CD14-positive monocyte (primary cell): ENCODE measurements around the gene MZB1. TPM values are rescaled to one million over a fixed set of nuclear protein-coding genes. Genes with fewer than 3 reads are reported as not detected.

Source experiments
- DNase-seq, 3 donors: peaks; one replicate each; pipeline ENCODE4 v3.0.0-alpha.2; 2011 to 2022
- H2AFZ ChIP-seq: 2 replicates; pipeline ENCODE4 v1.6.0; 2012; ENCODE audit warnings: mild to moderate bottlenecking, low read depth, low read length, inconsistent platforms; ENCODE audit not compliant: insufficient read depth, poor library complexity, severe bottlenecking
- H3K27ac ChIP-seq, 2 donors: 1 replicate in 1 of 2; 2 replicates in 1 of 2; pipeline ENCODE4 v1.5.1; 2012 to 2013; ENCODE audit warnings: low read length in 2 of 2, control low read depth in 1 of 2, inconsistent platforms in 1 of 2, low read depth in 1 of 2, mild to moderate bottlenecking in 1 of 2
- H3K27me3 ChIP-seq, 2 donors: one replicate each; pipeline versions ENCODE4 v1.6.0 to v1.6.1; 2011 to 2013; ENCODE audit warnings: low read length in 2 of 2; ENCODE audit not compliant: control insufficient read depth in 2 of 2, insufficient read depth in 2 of 2
- H3K36me3 ChIP-seq, 2 donors: replicated peaks in 1 of 2; 1 replicate in 1 of 2; 2 replicates in 1 of 2; pipeline versions ENCODE4 v1.5.1 to v1.6.1; 2012 to 2013; ENCODE audit warnings: low read length in 2 of 2, control low read depth in 1 of 2, inconsistent platforms in 1 of 2, mild to moderate bottlenecking in 1 of 2; ENCODE audit not compliant: insufficient read depth in 2 of 2, control insufficient read depth in 1 of 2
- H3K4me1 ChIP-seq, 2 donors: 1 replicate in 1 of 2; 2 replicates in 1 of 2; pipeline versions ENCODE4 v1.5.1 to v1.6.1; 2012 to 2013; ENCODE audit warnings: low read length in 2 of 2, control low read depth in 1 of 2, inconsistent platforms in 1 of 2, mild to moderate bottlenecking in 1 of 2, moderate library complexity in 1 of 2; ENCODE audit not compliant: insufficient read depth in 2 of 2, control insufficient read depth in 1 of 2
- H3K4me2 ChIP-seq: replicated peaks from 2 replicates; pipeline ENCODE3; 2012; ENCODE audit warnings: low read length, moderate library complexity, mild to moderate bottlenecking; ENCODE audit not compliant: poor library complexity, severe bottlenecking; ENCODE audit errors: extremely low read depth
- H3K4me3 ChIP-seq, 3 experiments: fragments of 200-600 bp in 1 of 3; sonication (generic) in 1 of 3; replicated peaks in 1 of 3; 1 replicate in 2 of 3; 2 replicates in 1 of 3; pipeline ENCODE4 v1.5.1; 2011 to 2013; ENCODE audit warnings: low read length in 3 of 3, mild to moderate bottlenecking in 3 of 3, control low read depth in 2 of 3, low read depth in 2 of 3, inconsistent platforms in 1 of 3, moderate library complexity in 1 of 3
- H3K79me2 ChIP-seq: 2 replicates; pipeline ENCODE4 v1.6.0; 2012; ENCODE audit warnings: mild to moderate bottlenecking, control low read depth, inconsistent platforms, low read length, moderate library complexity; ENCODE audit not compliant: insufficient read depth
- H3K9ac ChIP-seq: 2 replicates; pipeline ENCODE4 v1.6.0; 2017; ENCODE audit warnings: low read length, mild to moderate bottlenecking; ENCODE audit not compliant: insufficient read depth, poor library complexity, severe bottlenecking
- H3K9me3 ChIP-seq, 2 donors: replicated peaks in 1 of 2; 1 replicate in 1 of 2; 2 replicates in 1 of 2; pipeline versions ENCODE4 v1.5.1 to v1.6.1; 2012 to 2013; ENCODE audit warnings: low read length in 2 of 2, control low read depth in 1 of 2; ENCODE audit not compliant: control insufficient read depth in 1 of 2, insufficient read depth in 1 of 2
- H4K20me1 ChIP-seq: 2 replicates; pipeline ENCODE4 v1.6.0; 2012; ENCODE audit warnings: mild to moderate bottlenecking, low read length, control low read depth, moderate library complexity; ENCODE audit not compliant: insufficient read depth
- H3K27ac Mint-ChIP-seq, 7 donors: one replicate each; pipeline ENCODE4 v1.8.0; 2020; ENCODE audit warnings: mild to moderate bottlenecking in 7 of 7, mixed read lengths in 7 of 7, moderate library complexity in 6 of 7, inconsistent platforms in 2 of 7
- H3K27me3 Mint-ChIP-seq, 3 donors: one replicate each; pipeline ENCODE4 v1.8.0; 2021 to 2022; ENCODE audit warnings: low read depth in 3 of 3, mild to moderate bottlenecking in 3 of 3, mixed read lengths in 3 of 3, moderate library complexity in 3 of 3, inconsistent platforms in 1 of 3
- H3K36me3 Mint-ChIP-seq, 2 donors: one replicate each; pipeline ENCODE4 v1.8.0; 2020; ENCODE audit warnings: mixed read lengths in 2 of 2, inconsistent platforms in 1 of 2, mild to moderate bottlenecking in 1 of 2
- H3K4me1 Mint-ChIP-seq: one replicate; pipeline ENCODE4 v1.8.0; 2020; ENCODE audit warnings: mild to moderate bottlenecking, mixed read lengths
- H3K4me3 Mint-ChIP-seq, 2 donors: one replicate each; pipeline ENCODE4 v1.8.0; 2020; ENCODE audit warnings: mild to moderate bottlenecking in 2 of 2, mixed read lengths in 2 of 2, moderate library complexity in 1 of 2
- H3K9me3 Mint-ChIP-seq, 7 donors: one replicate each; pipeline ENCODE4 v1.8.0; 2020 to 2022; ENCODE audit warnings: mixed read lengths in 7 of 7, mild to moderate bottlenecking in 6 of 7, moderate library complexity in 6 of 7, inconsistent platforms in 2 of 7
- CTCF ChIP-seq: fragments of 200-600 bp; IDR thresholded peaks from one replicate; pipeline ENCODE4 v1.8.0; 2022; ENCODE audit warnings: antibody characterized with exemption, mild to moderate bottlenecking
- WGBS: methylation state at CpG from one replicate; pipeline ENCODE4 v1.1.5; 2013; ENCODE audit warnings: missing lambda C conversion rate; ENCODE audit not compliant: insufficient coverage; 5-methylcytosine and 5-hydroxymethylcytosine counted together
- intact Hi-C, 2 donors: fragments of 100-400 bp; cut with micrococcal nuclease; formaldehyde crosslinking; loops; one replicate each; pipeline versions ENCODE4 v1.15.0 to v1.15.1; 2023
- polyA plus RNA-seq, 3 donors: library from polyadenylated mRNA; depleted of rRNA in 1 of 3; unstranded in 2 of 3; stranded (reverse) in 1 of 3; fragments of 300-500 nt in 2 of 3; fragments of >200 nt in 1 of 3; fragmentation: Illumina TruSeq in 2 of 3; gene quantifications; 1 replicate in 2 of 3; 2 replicates in 1 of 3; pipeline ENCODE4 v1.2.3, GENCODE V29; 2012 to 2021

Gene MZB1
- polyA plus RNA-seq, 3 donors, result 0.30 to 0.52 TPM; not detected in 1

- no peaks in the 10 kb centered on the region for H3K4me1 Mint-ChIP-seq
- no peaks in the 10 kb centered on the region for H3K27me3 Mint-ChIP-seq
- Histone ChIP-seq H3K4me1 (no peaks in the 10 kb centered on the region), H3K4me2 (no peak overlapping the region), H3K27me3 (no peaks in the 10 kb centered on the region), H2AFZ (no peak overlapping the region), H3K9ac (no peak overlapping the region), H3K27ac (no peak overlapping the region), H3K36me3 (peaks cover 55 to 62% of the 10 kb centered on the region in 2 donors), H3K4me3 (no peak overlapping the region), H4K20me1 (peaks cover 51% of the 10 kb centered on the region), H3K9me3 (no peaks in the 10 kb centered on the region), H3K79me2 (peaks cover 32% of the 10 kb centered on the region)
- intact Hi-C loops, result no loop called here
- no peak for TF ChIP-seq CTCF
- H3K36me3 Mint-ChIP-seq, result peaks cover 50 to 71% of the 10 kb centered on the region in 2 donors
- DNase-seq, result no peak
- H3K4me3 Mint-ChIP-seq, result no peak overlapping the region
- WGBS, result no CpG with 5 or more reads among the region's 2 CpGs
- H3K27ac Mint-ChIP-seq, result peak overlapping the region in 2 of 7 donors; percentile 26 to 73
- H3K9me3 Mint-ChIP-seq, result peaks cover 0 to under 1% (median 0%) of the 10 kb centered on the region in 7 donors
These were observed 25.2 kb downstream of the MZB1 start for GRCh38 chr5:139364466-139364865.

GRCh38 chr5:139363937-139364336 lies 25.8 kb downstream of the MZB1 start:
- Histone ChIP-seq H3K36me3 (peaks cover 50 to 58% of the 10 kb centered on the region in 2 donors), H2AFZ (no peak overlapping the region), H3K4me3 (no peak overlapping the region), H3K9me3 (no peaks in the 10 kb centered on the region), H3K9ac (no peak overlapping the region), H3K27me3 (no peaks in the 10 kb centered on the region), H3K4me2 (no peak overlapping the region), H4K20me1 (peaks cover 56% of the 10 kb centered on the region), H3K27ac (no peak overlapping the region), H3K4me1 (no peaks in the 10 kb centered on the region), H3K79me2 (peaks cover 38% of the 10 kb centered on the region)
- no peak for TF ChIP-seq CTCF
- H3K4me1 Mint-ChIP-seq, result no peaks in the 10 kb centered on the region
- no peaks in the 10 kb centered on the region for H3K9me3 Mint-ChIP-seq
- no peaks in the 10 kb centered on the region for H3K27me3 Mint-ChIP-seq
- no peak overlapping the region for H3K4me3 Mint-ChIP-seq
- peaks cover 47 to 70% of the 10 kb centered on the region in 2 donors for H3K36me3 Mint-ChIP-seq
- intact Hi-C loops, result no loop called here
- WGBS, result 100% methylated on average over 1 of the region's 2 CpGs
- no peak for DNase-seq
- H3K27ac Mint-ChIP-seq, result peak overlapping the region in 2 of 7 donors; percentile 38 to 72
